WERI-Rb-1 (cell line): ENCODE results near the gene DKKL1.
"Not testable (repeated sequence)": the region's sequence is repeated elsewhere in the genome, so short reads cannot be mapped to it uniquely, and the experiment has no call there.

Experiments
- DNase-seq: peaks from one replicate; pipeline ENCODE4 v3.0.0-alpha.2; 2020
- H3K27ac ChIP-seq: fragments of 250-450 bp; sonication (Bioruptor Pico); 2 replicates; pipeline ENCODE4 v1.5.1; 2020; ENCODE audit warnings: mild to moderate bottlenecking, moderate library complexity
- H3K27me3 ChIP-seq: fragments of 250-450 bp; sonication (Bioruptor Pico); 2 replicates; pipeline ENCODE4 v1.5.1; 2021; ENCODE audit warnings: mild to moderate bottlenecking, low read depth, moderate library complexity; ENCODE audit not compliant: insufficient read depth, severe bottlenecking
- H3K36me3 ChIP-seq: fragments of 250-450 bp; sonication (Bioruptor Pico); 2 replicates; pipeline ENCODE4 v1.5.1; 2020; ENCODE audit warnings: mild to moderate bottlenecking, moderate library complexity
- H3K4me3 ChIP-seq: 2 replicates; pipeline ENCODE4 v1.5.1; 2011; ENCODE audit warnings: low read depth, mild to moderate bottlenecking, control low read depth, low read length
- H3K9me3 ChIP-seq: fragments of 250-450 bp; sonication (Bioruptor Pico); 2 replicates; pipeline ENCODE4 v1.5.1; 2021; ENCODE audit warnings: mild to moderate bottlenecking, moderate library complexity; ENCODE audit not compliant: severe bottlenecking
- TF ChIP-seq, protein P1 (sequence below): IDR thresholded peaks from 2 replicates; pipeline ENCODE4 v1.5.1; 2011; ENCODE audit warnings: low read depth, mild to moderate bottlenecking, control low read depth, inconsistent platforms, low read length

The DKKL1 gene

DNA sequence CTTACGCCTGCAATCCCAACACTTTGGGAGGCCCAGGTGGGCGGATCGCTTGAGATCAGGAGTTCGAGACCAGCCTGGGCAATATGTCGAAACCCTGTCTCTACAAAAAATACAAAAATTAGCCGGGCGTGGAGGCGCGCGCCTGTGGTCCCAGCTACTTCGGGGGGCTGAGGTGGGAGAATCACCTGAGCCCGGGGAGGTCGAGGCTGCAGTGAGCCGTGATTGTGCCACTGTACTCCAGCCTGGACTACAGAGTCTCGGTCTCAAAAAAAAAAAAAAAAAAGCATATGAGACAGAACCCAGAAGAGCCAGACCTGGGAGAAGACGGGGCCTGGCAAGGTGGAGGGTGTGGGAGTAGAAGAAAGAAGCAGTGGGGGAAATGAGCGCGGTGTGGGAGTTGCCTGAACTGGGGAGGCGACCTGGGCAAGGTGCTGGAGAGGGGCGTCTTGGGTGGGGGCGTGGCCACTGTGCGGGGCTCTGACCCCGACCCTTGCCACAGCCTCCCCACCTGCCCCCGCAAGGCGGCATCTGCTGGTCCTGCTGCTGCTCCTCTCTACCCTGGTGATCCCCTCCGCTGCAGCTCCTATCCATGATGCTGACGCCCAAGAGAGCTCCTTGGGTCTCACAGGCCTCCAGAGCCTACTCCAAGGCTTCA is 533 bp downstream of the DKKL1 start:
- Histone ChIP-seq H3K27ac (no peak overlapping the region), H3K4me3 (no peak overlapping the region), H3K27me3 (no peaks in the 10 kb centered on the region), H3K36me3 (peaks cover 4% of the 10 kb centered on the region; the same call in 1 of the 2 replicates), H3K9me3 (peaks cover 5% of the 10 kb centered on the region)
- no peak for DNase-seq
- TF ChIP-seq, protein P1, sequence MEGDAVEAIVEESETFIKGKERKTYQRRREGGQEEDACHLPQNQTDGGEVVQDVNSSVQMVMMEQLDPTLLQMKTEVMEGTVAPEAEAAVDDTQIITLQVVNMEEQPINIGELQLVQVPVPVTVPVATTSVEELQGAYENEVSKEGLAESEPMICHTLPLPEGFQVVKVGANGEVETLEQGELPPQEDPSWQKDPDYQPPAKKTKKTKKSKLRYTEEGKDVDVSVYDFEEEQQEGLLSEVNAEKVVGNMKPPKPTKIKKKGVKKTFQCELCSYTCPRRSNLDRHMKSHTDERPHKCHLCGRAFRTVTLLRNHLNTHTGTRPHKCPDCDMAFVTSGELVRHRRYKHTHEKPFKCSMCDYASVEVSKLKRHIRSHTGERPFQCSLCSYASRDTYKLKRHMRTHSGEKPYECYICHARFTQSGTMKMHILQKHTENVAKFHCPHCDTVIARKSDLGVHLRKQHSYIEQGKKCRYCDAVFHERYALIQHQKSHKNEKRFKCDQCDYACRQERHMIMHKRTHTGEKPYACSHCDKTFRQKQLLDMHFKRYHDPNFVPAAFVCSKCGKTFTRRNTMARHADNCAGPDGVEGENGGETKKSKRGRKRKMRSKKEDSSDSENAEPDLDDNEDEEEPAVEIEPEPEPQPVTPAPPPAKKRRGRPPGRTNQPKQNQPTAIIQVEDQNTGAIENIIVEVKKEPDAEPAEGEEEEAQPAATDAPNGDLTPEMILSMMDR: no peak

- no peak overlapping the region for H3K4me3 ChIP-seq
- TF ChIP-seq, protein P1: no peak
- H3K27ac ChIP-seq: no peak overlapping the region
- no peaks in the 10 kb centered on the region for H3K36me3 ChIP-seq
- H3K9me3 ChIP-seq: peaks cover 16% of the 10 kb centered on the region
- no peak for DNase-seq
- no peaks in the 10 kb centered on the region for H3K27me3 ChIP-seq
These were observed 2.4 kb downstream of the DKKL1 start for GRCh38 chr19:49366110-49366509.

- no peaks in the 10 kb centered on the region for H3K27me3 ChIP-seq
- H3K4me3 ChIP-seq: no peak overlapping the region
- H3K9me3 ChIP-seq: peaks cover 16% of the 10 kb centered on the region
- TF ChIP-seq, protein P1: no peak
- no peak for DNase-seq
- H3K27ac ChIP-seq: no peak overlapping the region
- H3K36me3 ChIP-seq: no peaks in the 10 kb centered on the region
These were observed 5.2 kb downstream of the DKKL1 start for GRCh38 chr19:49368711-49369358.

DNA sequence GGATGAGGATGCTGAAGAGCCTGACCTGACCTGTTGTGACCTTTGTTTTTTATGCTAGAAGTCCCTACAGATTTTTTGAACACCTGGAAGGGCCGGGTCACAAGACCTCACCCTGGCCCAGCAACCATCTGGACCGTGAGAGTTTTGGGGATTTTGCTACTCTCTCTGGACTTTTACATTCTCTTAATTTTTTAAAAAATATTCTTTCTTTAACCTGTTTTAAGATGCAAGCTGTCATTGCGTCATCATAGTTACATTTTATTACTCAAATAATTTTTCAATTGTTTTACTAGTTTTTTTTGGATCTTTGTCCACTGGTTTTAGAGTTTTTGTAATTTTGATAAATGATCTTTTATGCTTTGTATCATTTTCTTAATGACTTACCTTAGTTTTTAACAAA is 7.5 kb downstream of the DKKL1 start:
- Histone ChIP-seq H3K27ac (no peak overlapping the region), H3K4me3 (no peak overlapping the region), H3K36me3 (no peaks in the 10 kb centered on the region), H3K9me3 (peaks cover 16% of the 10 kb centered on the region), H3K27me3 (no peaks in the 10 kb centered on the region)
- TF ChIP-seq, protein P1: no peak
- no peak for DNase-seq

GRCh38 chr19:49373174-49373573 is 9.5 kb downstream of the DKKL1 start:
- DNase-seq, H3K27me3 ChIP-seq, H3K36me3 ChIP-seq, H3K4me3 ChIP-seq, H3K27ac ChIP-seq: not testable (repeated sequence)
- peaks cover 16% of the 10 kb centered on the region for H3K9me3 ChIP-seq

DNA sequence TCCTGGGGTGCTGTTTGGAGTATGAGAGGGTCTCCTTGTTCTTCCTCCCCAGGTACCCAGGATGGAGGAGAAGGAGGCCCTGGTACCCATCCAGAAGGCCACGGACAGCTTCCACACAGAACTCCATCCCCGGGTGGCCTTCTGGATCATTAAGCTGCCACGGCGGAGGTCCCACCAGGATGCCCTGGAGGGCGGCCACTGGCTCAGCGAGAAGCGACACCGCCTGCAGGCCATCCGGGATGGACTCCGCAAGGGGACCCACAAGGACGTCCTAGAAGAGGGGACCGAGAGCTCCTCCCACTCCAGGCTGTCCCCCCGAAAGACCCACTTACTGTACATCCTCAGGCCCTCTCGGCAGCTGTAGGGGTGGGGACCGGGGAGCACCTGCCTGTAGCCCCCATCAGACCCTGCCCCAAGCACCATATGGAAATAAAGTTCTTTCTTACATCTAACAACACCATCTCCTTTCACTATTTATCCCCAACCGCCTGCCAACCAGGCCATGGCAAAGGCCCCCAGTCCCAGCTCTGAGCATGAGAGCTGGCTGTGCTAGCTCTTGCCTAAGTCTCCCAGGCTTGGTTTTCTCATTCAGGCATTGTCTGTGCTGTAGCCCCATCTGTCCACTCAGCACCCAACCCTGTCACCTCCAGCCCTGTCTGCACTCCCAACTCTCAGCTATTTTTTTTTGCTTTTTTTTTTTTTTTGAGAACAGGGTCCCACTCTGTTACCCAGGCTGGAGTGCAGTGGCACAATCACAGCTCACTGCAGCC is 11.2 kb downstream of the DKKL1 start:
- no peak overlapping the region for H3K27ac ChIP-seq
- H3K27me3 ChIP-seq: no peaks in the 10 kb centered on the region
- H3K4me3 ChIP-seq: no peak overlapping the region
- peaks cover 5% of the 10 kb centered on the region for H3K9me3 ChIP-seq
- DNase-seq: no peak
- TF ChIP-seq, protein P1: no peak
- no peaks in the 10 kb centered on the region for H3K36me3 ChIP-seq
